Measurements from ENCODE around the gene ATP6V1F.

DNA sequence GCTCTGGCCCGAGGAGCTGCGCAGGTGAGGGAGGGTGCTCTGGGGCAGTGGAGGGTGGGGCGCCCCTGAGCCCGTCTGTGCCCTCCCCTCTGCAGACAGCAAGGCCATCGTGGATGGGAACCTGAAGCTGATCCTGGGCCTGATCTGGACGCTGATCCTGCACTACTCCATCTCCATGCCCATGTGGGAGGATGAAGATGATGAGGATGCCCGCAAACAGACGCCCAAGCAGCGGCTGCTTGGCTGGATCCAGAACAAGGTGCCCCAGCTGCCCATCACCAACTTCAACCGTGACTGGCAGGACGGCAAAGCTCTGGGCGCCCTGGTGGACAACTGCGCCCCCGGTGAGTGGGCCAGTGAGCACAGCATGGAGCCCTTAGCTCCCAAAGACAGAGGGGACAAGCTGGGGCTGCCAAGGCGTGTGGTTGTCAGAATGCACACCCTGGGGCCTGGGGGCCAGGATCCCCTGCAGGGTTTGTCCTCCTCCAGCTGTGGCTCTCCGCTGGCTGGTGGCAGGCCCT, 27.4 kb upstream of the ATP6V1F start:
- TF ChIP-seq, protein P1, sequence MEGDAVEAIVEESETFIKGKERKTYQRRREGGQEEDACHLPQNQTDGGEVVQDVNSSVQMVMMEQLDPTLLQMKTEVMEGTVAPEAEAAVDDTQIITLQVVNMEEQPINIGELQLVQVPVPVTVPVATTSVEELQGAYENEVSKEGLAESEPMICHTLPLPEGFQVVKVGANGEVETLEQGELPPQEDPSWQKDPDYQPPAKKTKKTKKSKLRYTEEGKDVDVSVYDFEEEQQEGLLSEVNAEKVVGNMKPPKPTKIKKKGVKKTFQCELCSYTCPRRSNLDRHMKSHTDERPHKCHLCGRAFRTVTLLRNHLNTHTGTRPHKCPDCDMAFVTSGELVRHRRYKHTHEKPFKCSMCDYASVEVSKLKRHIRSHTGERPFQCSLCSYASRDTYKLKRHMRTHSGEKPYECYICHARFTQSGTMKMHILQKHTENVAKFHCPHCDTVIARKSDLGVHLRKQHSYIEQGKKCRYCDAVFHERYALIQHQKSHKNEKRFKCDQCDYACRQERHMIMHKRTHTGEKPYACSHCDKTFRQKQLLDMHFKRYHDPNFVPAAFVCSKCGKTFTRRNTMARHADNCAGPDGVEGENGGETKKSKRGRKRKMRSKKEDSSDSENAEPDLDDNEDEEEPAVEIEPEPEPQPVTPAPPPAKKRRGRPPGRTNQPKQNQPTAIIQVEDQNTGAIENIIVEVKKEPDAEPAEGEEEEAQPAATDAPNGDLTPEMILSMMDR (IDR thresholded peaks at IDR 0.05 in 8 of 11, conservative IDR thresholded peaks at IDR 0.05 in 3 of 11) = no peak
- no peak for TF ChIP-seq POLR2A (IDR thresholded peaks at IDR 0.05)

Data from spleen (tissue), 7 donors.